HFFc6 (cell line): ENCODE results near the gene ZNF660. TPM values are rescaled to one million over a fixed set of nuclear protein-coding genes. Genes with fewer than 3 reads are reported as not detected.

Source experiments
- DNase-seq: peaks from one replicate; pipeline ENCODE4 v3.0.0-alpha.2; 2018
- H3K27ac Mint-ChIP-seq: 2 replicates; pipeline ENCODE4 v1.8.0; 2020; ENCODE audit warnings: mild to moderate bottlenecking, mixed read lengths
- H3K27me3 Mint-ChIP-seq: 2 replicates; pipeline ENCODE4 v1.8.0; 2021; ENCODE audit warnings: mild to moderate bottlenecking, moderate library complexity, mixed read lengths; ENCODE audit not compliant: insufficient read depth
- H3K36me3 Mint-ChIP-seq: 2 replicates; pipeline ENCODE4 v1.8.0; 2021; ENCODE audit warnings: low read depth, mixed read lengths
- H3K4me1 Mint-ChIP-seq: 2 replicates; pipeline ENCODE4 v1.8.0; 2020; ENCODE audit warnings: low read depth, mixed read lengths
- H3K4me3 Mint-ChIP-seq: 2 replicates; pipeline ENCODE4 v1.8.0; 2020; ENCODE audit warnings: mild to moderate bottlenecking, moderate library complexity, mixed read lengths
- H3K9me3 Mint-ChIP-seq: 2 replicates; pipeline ENCODE4 v1.8.0; 2020; ENCODE audit warnings: mild to moderate bottlenecking, mixed read lengths
- CTCF ChIP-seq: fragments of 200-600 bp; sonication (generic); IDR thresholded peaks from 2 replicates; pipeline ENCODE4 v1.5.0; 2021; ENCODE audit warnings: antibody characterized with exemption, mild to moderate bottlenecking
- total RNA-seq, 6 experiments: library from RNA; stranded (reverse); fragmentation: NEBNext Ultra II Directional; extraction: Animal tissue kit (Norgen Biotek cat#: 25700); gene quantifications; 2 replicates in 1 of 6; 3 replicates in 5 of 6; pipeline ENCODE4 v1.2.3, GENCODE V29; 2021

ZNF660 gene
- total RNA-seq, 6 experiments from 2014 or later = 0.05 to 0.23 (median 0.14) TPM

- Mint-ChIP-seq H3K27ac (peak within 1 kb of the TSS; percentile 88), H3K9me3 (peaks cover 3% of the 10 kb centered on the region), H3K4me3 (peak within 1 kb of the TSS; percentile 98), H3K4me1 (peaks cover 22% of the 10 kb centered on the region), H3K36me3 (peaks cover 60% of the 10 kb centered on the region), H3K27me3 (no peaks in the 10 kb centered on the region)
- no peak for TF ChIP-seq CTCF
- peak; percentile 86 for DNase-seq
Observed at GRCh38 chr3:44648564-44649229, 63.9 kb downstream of the ZNF660 start, which contains the start of gene ZNF35. ZNF35 (plus strand) TSS chr3:44648732; CDS start chr3:44651068, 2,336 bp downstream.

Other genes starting within 250 kb of the ZNF660 start
- gene TCAIM, start 246.2 kb upstream of the ZNF660 start, total RNA-seq = 10 to 100 TPM; 18.4 to 22.4 (median 20.4) TPM
- gene ZNF445, start 107.3 kb upstream of the ZNF660 start, total RNA-seq = 10 to 100 TPM; 11.5 to 13.0 (median 12.5) TPM
- 1 to 10 TPM in 2 of 6 experiments, under 1 TPM in 4; 0.57 to 1.2 (median 0.94) TPM for gene ZKSCAN7, start 29.8 kb upstream of the ZNF660 start, total RNA-seq
- 10 to 100 TPM; 12.0 to 13.5 (median 12.2) TPM for gene ZNF197, start 40.1 kb downstream of the ZNF660 start, total RNA-seq
- gene ZNF35, start 63.8 kb downstream of the ZNF660 start, total RNA-seq = 10 to 100 TPM in 3 of 6 experiments, 1 to 10 TPM in 3; 8.6 to 10.7 (median 10.0) TPM
- gene ZNF502, start 127.7 kb downstream of the ZNF660 start, total RNA-seq = under 1 TPM; 0.09 to 0.88 (median 0.56) TPM
- gene ZNF501, start 144.7 kb downstream of the ZNF660 start, total RNA-seq = 1 to 10 TPM; 1.0 to 2.0 (median 1.7) TPM
- gene KIAA1143, start 176.7 kb downstream of the ZNF660 start, total RNA-seq = 10 to 100 TPM; 25.5 to 36.7 (median 30.1) TPM
- gene KIF15, start 176.8 kb downstream of the ZNF660 start, total RNA-seq = 10 to 100 TPM in 3 of 6 experiments, 1 to 10 TPM in 3; 4.4 to 11.9 (median 9.7) TPM